ENCODE results near the gene GART. TPM values are rescaled to one million over a fixed set of nuclear protein-coding genes. Genes with fewer than 3 reads are reported as not detected.

The GART gene
- total and polyA plus RNA-seq, 4 donors, result 15.3 to 58.7 (median 46.9) TPM

DNA sequence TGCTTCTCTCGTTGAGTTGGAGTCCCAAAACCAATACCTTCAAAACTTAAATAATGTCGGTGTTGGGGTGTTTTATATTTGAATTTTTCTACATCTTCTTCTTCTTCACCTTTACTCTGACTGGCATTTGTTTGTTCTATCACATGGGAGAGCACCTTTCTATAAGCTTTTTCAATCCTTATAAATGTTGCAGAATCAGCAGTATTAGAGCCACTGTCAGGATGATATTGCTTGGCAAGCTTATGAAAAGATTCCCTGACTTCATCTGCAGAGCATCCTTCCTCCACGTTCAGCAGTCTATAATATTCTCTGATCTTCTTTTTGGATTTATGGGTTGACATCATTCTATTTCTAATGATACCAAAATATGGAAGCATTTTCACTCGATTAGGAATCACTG lies 53.0 kb downstream of the GART start:
- H3K27ac ChIP-seq (ENCODE audit: low read depth in 1 of 2, low read length in 1 of 2), result no peak overlapping the region
- no peak for ATAC-seq (ENCODE audit: insufficient read depth, low FRiP score)
- H3K9me3 ChIP-seq (ENCODE audit: control insufficient read depth in 4 of 4, insufficient read depth in 3 of 4, low read length in 3 of 4), result no peaks in the 10 kb centered on the region
- no peak overlapping the region for H3K9ac ChIP-seq (ENCODE audit: insufficient read depth in 1 of 2, low read length in 2 of 2)
- 93 to 96% methylated on average over 4 of the region's 4 CpGs for WGBS, 2 donors
- H3K4me1 ChIP-seq (ENCODE audit: control insufficient read depth in 5 of 5, insufficient read depth in 5 of 5, low read length in 5 of 5), result peaks cover 0 to 13% (median 0%) of the 10 kb centered on the region in 5 donors
- H3K4me3 ChIP-seq, result no peak overlapping the region
- no peaks in the 10 kb centered on the region for H3K36me3 ChIP-seq (ENCODE audit: control insufficient read depth in 4 of 4, insufficient read depth in 4 of 4, low read length in 4 of 4)
- TF ChIP-seq CTCF (IDR thresholded peaks at IDR 0.05; ENCODE audit: control extremely low read depth, extremely low read depth), result no peak
- DNase-seq, result no peak
- H3K27me3 ChIP-seq (ENCODE audit: control insufficient read depth in 3 of 3, insufficient read depth in 3 of 3, low read length in 2 of 3), result no peaks in the 10 kb centered on the region

GRCh38 chr21:33487996-33488395 lies 53.9 kb downstream of the GART start:
- DNase-seq (no peak), ATAC-seq (ENCODE audit: insufficient read depth, low FRiP score) (no peak)
- TF ChIP-seq CTCF (IDR thresholded peaks at IDR 0.05; ENCODE audit: control extremely low read depth, extremely low read depth), result no peak
- no peaks in the 10 kb centered on the region for H3K9me3 ChIP-seq (ENCODE audit: control insufficient read depth in 4 of 4, insufficient read depth in 3 of 4, low read length in 3 of 4)
- H3K36me3 ChIP-seq (ENCODE audit: control insufficient read depth in 4 of 4, insufficient read depth in 4 of 4, low read length in 4 of 4), result no peaks in the 10 kb centered on the region
- H3K4me1 ChIP-seq (ENCODE audit: control insufficient read depth in 5 of 5, insufficient read depth in 5 of 5, low read length in 5 of 5), result peaks cover 0 to 13% (median 0%) of the 10 kb centered on the region in 5 donors
- no peak overlapping the region for H3K4me3 ChIP-seq
- WGBS, 2 donors, result 97 to 99% methylated on average over 5 of the region's 5 CpGs
- H3K27me3 ChIP-seq (ENCODE audit: control insufficient read depth in 3 of 3, insufficient read depth in 3 of 3, low read length in 2 of 3), result no peaks in the 10 kb centered on the region
- H3K27ac ChIP-seq (ENCODE audit: low read depth in 1 of 2, low read length in 1 of 2), result no peak overlapping the region
- no peak overlapping the region for H3K9ac ChIP-seq (ENCODE audit: insufficient read depth in 1 of 2, low read length in 2 of 2)

DNA sequence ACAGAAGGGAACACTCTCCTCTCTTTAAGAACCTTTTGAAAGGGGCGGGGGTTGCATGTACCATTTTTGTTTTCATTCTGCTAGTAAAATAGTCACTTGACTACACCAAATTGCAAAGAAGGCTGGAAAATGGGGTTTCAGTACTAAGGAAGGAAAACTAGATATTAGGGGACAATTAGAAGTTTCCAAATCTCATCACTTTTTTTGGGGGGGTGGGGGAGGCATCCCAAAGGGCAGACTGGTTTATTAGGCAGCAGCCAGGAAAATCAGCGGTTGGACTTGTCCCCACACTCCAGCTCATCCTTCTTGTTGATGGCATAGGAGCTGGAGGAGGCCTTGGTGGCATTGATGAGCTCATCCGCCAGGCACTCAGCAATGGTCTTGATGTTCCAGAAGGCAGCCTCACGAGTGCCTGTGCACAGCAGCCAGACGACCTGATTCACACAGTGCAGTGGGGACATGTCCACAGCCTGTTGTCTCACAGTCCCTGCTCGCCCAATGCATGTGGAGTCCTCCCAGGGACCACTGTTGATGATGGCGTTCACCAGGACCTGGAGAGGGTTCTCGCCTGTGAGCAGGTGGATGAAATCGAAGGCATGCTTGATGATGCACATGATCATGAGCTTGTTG lies 60.5 kb downstream of the GART start:
- H3K4me1 ChIP-seq (ENCODE audit: control insufficient read depth in 5 of 5, insufficient read depth in 5 of 5, low read length in 5 of 5), result peaks cover 0 to 7% (median 3%) of the 10 kb centered on the region in 5 donors
- H3K27ac ChIP-seq (ENCODE audit: low read depth in 1 of 2, low read length in 1 of 2), result no peak overlapping the region
- no peak overlapping the region for H3K4me3 ChIP-seq
- H3K27me3 ChIP-seq (ENCODE audit: control insufficient read depth in 3 of 3, insufficient read depth in 3 of 3, low read length in 2 of 3), result no peaks in the 10 kb centered on the region
- DNase-seq, result no peak
- no peaks in the 10 kb centered on the region for H3K9me3 ChIP-seq (ENCODE audit: control insufficient read depth in 4 of 4, insufficient read depth in 3 of 4, low read length in 3 of 4)
- no peak for ATAC-seq (ENCODE audit: insufficient read depth, low FRiP score)
- no peak for TF ChIP-seq CTCF (IDR thresholded peaks at IDR 0.05; ENCODE audit: control extremely low read depth, extremely low read depth)
- H3K9ac ChIP-seq (ENCODE audit: insufficient read depth in 1 of 2, low read length in 2 of 2), result no peak overlapping the region
- WGBS, 2 donors, result 91 to 92% methylated on average over 9 of the region's 9 CpGs
- H3K36me3 ChIP-seq (ENCODE audit: control insufficient read depth in 4 of 4, insufficient read depth in 4 of 4, low read length in 4 of 4), result no peaks in the 10 kb centered on the region

Data from lung (tissue), 12 donors.